ENCODE measurements around the gene OR4K14.
"Not testable (repeated sequence)": the region's sequence is repeated elsewhere in the genome, so short reads cannot be mapped to it uniquely, and the experiment has no call there.

The OR4K14 gene

GRCh38 chr14:20019257-20019865 lies at the start of gene OR4K14:
TSS of gene OR4K14 (minus strand) at chr14:20019307. CDS start at chr14:20015193, 4,114 bp downstream.
- DNase-seq: no peak

DNA sequence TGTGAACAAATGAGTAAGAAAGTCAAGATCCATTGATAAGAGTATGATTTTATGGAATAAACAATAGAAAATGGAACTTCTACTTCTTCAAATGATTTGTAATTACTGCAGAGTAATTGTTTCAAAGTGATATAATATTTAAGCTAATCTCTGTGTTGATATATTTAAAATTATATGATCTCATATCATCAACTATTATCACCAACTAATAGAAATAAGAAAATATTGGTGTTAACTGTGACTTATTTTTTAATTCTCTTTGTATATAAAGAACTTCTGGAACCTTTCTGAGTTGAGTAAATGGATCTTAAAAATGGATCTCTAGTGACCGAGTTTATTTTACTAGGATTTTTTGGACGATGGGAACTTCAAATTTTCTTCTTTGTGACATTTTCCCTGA lies 40.6 kb upstream of the OR4K14 start, which contains the start of gene OR4L1:
Gene OR4L1, plus strand, starts transcription at position 301 of the 400 bp plus-strand sequence. Its CDS starts 0 bp downstream, at position 301.
- DNase-seq: no peak

GRCh38 chr14:20048202-20048601 lies 29.1 kb upstream of the OR4K14 start:
- no peak for DNase-seq

DNA sequence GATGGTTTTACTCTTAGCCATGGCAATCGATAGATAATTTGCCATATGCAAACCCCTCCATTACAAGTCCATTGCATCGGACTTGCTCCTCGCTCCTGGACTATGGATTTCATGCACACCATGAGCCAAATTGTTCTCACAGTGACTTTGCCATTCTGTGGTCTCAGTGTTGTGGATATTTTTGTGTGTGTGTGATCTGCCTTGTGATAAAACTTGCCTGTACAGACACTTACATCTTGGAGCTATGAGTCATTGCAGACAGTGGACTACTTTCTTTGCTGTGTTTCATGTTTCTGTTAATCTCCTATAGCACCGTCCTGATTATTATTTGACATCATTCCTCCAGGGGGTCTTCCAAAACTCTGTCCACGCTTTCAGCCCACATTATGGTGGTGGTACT lies 25.1 kb upstream of the OR4K14 start:
- DNase-seq: no peak

DNA sequence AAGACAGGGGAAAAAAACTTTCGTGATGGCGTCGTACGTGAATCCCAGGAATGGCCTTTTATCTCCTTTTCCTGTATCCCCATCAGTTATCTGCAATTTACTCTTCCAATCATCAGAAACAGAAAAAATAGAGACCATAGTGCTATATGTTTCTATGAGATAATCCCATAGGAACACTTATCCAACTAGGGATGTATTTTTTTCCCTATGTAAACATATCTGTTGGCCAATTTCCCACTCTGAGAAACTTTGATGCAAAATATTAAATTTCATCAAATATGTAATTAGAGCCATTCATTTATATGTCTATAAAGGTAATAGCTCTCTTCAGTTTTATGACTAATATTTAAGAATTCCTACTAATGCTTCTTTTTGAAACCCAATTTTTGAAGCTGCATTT lies 16.8 kb upstream of the OR4K14 start, which contains the start of gene OR4K13:
Gene OR4K13, minus strand, starts transcription at position 101 of the 400 bp plus-strand sequence. CDS start 1,280 bp downstream, outside the sequence.
- DNase-seq: no peak

DNA sequence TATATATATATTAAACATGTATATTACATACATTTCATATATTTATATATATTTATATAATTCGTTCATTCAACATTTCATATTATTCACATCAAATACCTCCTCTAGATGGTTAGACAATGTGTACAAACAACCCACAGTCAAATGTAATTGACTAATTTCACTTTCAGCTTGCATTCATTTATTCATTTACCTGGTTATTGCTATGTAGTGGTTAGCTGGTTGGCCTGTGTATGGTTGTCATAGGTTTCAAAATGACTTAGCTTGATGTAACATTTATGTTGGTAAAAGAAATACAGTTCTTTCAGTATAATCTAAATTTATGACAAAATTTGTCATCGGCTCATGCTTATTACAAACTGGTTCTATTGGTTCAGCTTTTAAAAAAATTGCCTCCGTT lies 16.3 kb upstream of the OR4K14 start:
- DNase-seq: no peak

DNA sequence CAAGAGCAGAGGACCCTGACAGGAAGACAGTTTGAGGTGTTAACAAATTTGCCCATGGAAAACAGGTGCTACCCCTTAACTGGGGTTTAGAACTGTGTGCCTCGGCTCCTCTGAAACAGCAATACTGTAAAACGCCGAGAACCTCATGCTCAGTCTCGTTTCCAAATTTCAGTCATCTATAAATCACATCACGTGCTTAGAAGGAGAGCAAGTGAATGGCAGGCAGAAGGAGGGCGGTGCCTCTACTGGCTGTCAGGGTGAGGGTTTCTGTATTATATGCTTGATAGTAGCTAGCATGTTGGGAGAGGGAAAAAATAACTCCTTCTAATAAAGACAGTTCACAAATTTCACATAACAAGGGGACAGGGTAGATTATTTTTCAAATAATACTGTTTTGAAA lies 12.0 kb upstream of the OR4K14 start:
- DNase-seq: no peak

DNA sequence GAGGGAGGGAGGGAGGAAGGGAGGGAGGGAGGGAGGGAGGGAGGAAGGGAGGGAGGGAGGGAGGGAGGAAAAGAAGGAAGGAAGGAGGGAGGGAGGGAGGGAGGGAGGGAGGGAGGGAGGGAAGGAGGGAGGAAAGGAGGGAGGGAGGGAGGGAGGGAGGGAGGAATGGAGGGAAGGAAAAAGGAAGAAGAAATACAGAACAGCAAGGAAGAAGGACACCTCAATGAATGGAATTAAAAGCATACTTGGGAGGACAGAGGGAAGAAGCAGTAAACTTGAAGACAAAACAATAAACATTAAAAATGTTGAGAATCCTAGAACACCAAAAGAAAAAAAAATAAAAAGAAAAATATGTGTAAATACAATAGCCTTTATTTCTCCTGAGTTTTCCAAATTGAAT lies 11.0 kb downstream of the OR4K14 start:
- no peak for DNase-seq

DNA sequence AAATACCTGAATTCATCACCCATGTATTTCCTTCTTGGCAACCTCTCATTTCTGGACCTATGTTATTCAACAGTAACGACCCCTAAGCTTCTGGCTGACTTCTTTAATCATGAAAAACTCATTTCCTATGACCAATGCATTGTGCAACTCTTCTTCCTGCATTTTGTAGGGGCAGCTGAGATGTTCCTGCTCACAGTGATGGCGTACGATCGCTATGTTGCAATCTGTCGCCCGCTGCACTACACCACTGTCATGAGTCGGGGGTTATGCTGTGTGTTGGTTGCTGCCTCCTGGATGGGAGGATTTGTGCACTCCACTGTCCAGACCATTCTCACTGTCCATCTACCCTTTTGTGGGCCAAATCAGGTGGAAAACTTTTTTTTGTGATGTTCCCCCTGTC lies 16.8 kb downstream of the OR4K14 start:
- DNase-seq: no peak

- no peak for DNase-seq
Observed at GRCh38 chr14:20001863-20002262, 17.2 kb downstream of the OR4K14 start, which contains the start of gene OR4Q2. TSS of gene OR4Q2 (plus strand) at chr14:20002163.

- DNase-seq: no peak
Observed at GRCh38 chr14:19993438-19993837, 25.7 kb downstream of the OR4K14 start.

- DNase-seq: no peak
Observed at GRCh38 chr14:19975291-19975690, 43.8 kb downstream of the OR4K14 start, which contains the start of gene OR4K15. TSS of gene OR4K15 (plus strand) at chr14:19975591. CDS start at chr14:19975591, 0 bp downstream.

DNA sequence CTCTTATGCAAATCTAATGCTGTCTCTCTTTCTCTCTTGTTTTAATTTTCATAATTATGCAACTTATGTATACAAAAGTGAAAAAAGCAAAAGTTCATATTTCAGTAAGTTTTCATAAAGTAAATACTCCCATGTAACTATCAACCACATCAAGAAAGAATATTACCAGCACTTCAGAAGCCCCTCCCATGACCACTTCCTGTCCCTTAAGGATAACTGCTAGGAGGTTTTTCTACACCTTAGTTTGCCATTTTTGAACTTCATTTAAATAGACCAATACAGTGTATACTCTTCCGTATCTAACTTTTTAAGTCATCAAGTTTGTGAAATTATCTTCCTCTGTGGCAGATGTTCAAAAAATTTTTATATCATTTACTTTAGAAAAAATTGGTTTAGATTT lies 44.3 kb downstream of the OR4K14 start:
- DNase-seq: no peak

GRCh38 chr14:19969735-19970134 lies 49.4 kb downstream of the OR4K14 start:
- DNase-seq: not testable (repeated sequence)

All from OCI-M1 (cell line).